Thyroid gland (tissue), 4 donors: ENCODE measurements around the gene LRRC28.

Source experiments
- CTCF ChIP-seq, 6 experiments: fragments of 200-600 bp in 3 of 6; fragments of 450-650 bp in 3 of 6; sonication (generic) in 3 of 6; IDR thresholded peaks; one replicate each; pipeline ENCODE4 v1.5.1; 2016 to 2019; ENCODE audit warnings: antibody characterized with exemption in 6 of 6, mild to moderate bottlenecking in 2 of 6, inconsistent platforms in 1 of 6, moderate library complexity in 1 of 6
- POLR2A ChIP-seq, 2 donors: fragments of 450-650 bp; IDR thresholded peaks; one replicate each; pipeline ENCODE4 v1.6.1; 2017; ENCODE audit warnings: antibody characterized with exemption in 2 of 2, mild to moderate bottlenecking in 2 of 2, moderate library complexity in 1 of 2

GRCh38 chr15:99435113-99435695 is 183.9 kb downstream of the LRRC28 start:
- TF ChIP-seq POLR2A (IDR thresholded peaks at IDR 0.05), result no peak
- TF ChIP-seq CTCF (IDR thresholded peaks at IDR 0.05), result no peak
